Neural progenitor cell (in vitro differentiated cells): ENCODE measurements around the gene RND3.

Source experiments
- EZH2 ChIP-seq: fragments of 200-600 bp; sonication (generic); IDR thresholded peaks from 2 replicates; pipeline ENCODE4 v1.6.1; 2017; ENCODE audit warnings: antibody characterized with exemption, mild to moderate bottlenecking, moderate library complexity
- EZH2phosphoT487 ChIP-seq: fragments of 200-600 bp; sonication (generic); IDR thresholded peaks from 2 replicates; pipeline ENCODE4 v1.6.1; 2017; ENCODE audit warnings: antibody characterized with exemption
- TF ChIP-seq, protein P1 (sequence below): fragments of 200-600 bp; sonication (generic); IDR thresholded peaks from 2 replicates; pipeline ENCODE4 v1.5.1; 2017; ENCODE audit warnings: antibody characterized with exemption, mild to moderate bottlenecking

DNA sequence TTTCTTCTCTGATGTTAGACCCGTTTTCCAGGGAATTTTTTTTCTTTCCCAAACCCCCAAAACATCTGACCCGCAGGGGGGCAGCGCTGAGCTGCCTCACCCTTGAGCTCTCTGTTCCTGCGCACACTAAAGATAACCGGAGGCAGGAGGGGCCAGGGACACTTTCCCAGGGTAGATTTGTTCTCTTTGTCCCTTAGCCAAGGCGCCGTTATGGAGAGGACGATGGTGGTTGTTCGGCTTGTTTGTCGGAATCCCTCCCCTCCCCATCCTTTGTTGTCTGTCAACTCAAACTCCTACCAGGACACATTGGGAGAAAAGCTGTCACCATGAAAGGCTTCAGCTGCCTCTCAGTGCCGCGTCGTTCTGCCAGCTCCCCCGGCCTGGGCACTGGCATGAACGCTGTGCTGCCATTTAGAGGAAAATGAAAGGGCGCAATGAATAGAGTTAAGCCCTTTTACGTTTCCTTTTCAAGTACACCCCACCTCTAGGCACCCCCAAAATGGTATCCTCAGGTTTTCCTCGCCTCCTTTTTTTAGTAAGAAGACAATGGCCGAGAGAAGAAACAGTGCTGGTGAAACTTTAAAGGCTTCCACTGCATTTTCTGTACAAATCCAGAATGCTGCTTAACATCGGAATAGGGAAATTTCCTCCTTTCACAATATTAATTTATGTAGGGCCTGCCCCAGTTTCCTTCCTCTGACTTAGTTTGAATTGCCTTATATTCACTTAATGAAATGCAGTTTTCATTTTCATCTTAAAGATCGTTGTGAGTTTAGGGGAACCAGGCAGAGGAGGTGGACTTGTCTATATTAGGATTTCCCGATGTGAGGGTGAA is 62.1 kb downstream of the RND3 start:
- TF ChIP-seq, protein P1, sequence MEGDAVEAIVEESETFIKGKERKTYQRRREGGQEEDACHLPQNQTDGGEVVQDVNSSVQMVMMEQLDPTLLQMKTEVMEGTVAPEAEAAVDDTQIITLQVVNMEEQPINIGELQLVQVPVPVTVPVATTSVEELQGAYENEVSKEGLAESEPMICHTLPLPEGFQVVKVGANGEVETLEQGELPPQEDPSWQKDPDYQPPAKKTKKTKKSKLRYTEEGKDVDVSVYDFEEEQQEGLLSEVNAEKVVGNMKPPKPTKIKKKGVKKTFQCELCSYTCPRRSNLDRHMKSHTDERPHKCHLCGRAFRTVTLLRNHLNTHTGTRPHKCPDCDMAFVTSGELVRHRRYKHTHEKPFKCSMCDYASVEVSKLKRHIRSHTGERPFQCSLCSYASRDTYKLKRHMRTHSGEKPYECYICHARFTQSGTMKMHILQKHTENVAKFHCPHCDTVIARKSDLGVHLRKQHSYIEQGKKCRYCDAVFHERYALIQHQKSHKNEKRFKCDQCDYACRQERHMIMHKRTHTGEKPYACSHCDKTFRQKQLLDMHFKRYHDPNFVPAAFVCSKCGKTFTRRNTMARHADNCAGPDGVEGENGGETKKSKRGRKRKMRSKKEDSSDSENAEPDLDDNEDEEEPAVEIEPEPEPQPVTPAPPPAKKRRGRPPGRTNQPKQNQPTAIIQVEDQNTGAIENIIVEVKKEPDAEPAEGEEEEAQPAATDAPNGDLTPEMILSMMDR = peak; percentile 39
- TF ChIP-seq EZH2phosphoT487 (no peak), EZH2 (no peak)
